ENCODE data around the gene NUP42.

The NUP42 gene

GRCh38 chr7:23161482-23161881, 20.4 kb upstream of the NUP42 start:
- Histone ChIP-seq H3K4me2 (ENCODE audit: low read depth, low read length, poor library complexity, severe bottlenecking) (no peak overlapping the region), H3K4me3 (ENCODE audit: low read length, poor library complexity, severe bottlenecking) (no peak overlapping the region), H3K27me3 (ENCODE audit: insufficient read depth, low read length, poor library complexity, severe bottlenecking) (no peaks in the 10 kb centered on the region), H3K4me1 (ENCODE audit: insufficient read depth, low read length, poor library complexity, severe bottlenecking) (no peaks in the 10 kb centered on the region), H4K20me1 (ENCODE audit: insufficient read depth, low read length, poor library complexity, severe bottlenecking) (no peaks in the 10 kb centered on the region), H3K36me3 (ENCODE audit: insufficient read depth, low read length) (no peaks in the 10 kb centered on the region), H3K9me3 (ENCODE audit: insufficient read depth, low read depth, low read length) (no peaks in the 10 kb centered on the region), H3F3A (ENCODE audit: low read depth) (no peaks in the 10 kb centered on the region), H3K9ac (ENCODE audit: low read depth, low read length, poor library complexity, severe bottlenecking) (no peak overlapping the region), H3K79me2 (ENCODE audit: insufficient read depth, low read length) (no peaks in the 10 kb centered on the region), H2AFZ (ENCODE audit: low read length) (no peak overlapping the region), H3K9me2 (replicated peaks; ENCODE audit: low read depth, low read length) (no peaks in the 10 kb centered on the region)
- TF ChIP-seq CTCF (conservative IDR thresholded peaks at IDR 0.05; ENCODE audit: low read length) (no peak), EZH2phosphoT487 (IDR thresholded peaks at IDR 0.05; ENCODE audit: borderline replicate concordance) (no peak)

- Histone ChIP-seq H3K4me3 (ENCODE audit: low read length, poor library complexity, severe bottlenecking) (no peak overlapping the region), H3K36me3 (ENCODE audit: insufficient read depth, low read length) (no peaks in the 10 kb centered on the region), H3K9me3 (ENCODE audit: insufficient read depth, low read depth, low read length) (no peaks in the 10 kb centered on the region), H4K20me1 (ENCODE audit: insufficient read depth, low read length, poor library complexity, severe bottlenecking) (no peaks in the 10 kb centered on the region), H3K79me2 (ENCODE audit: insufficient read depth, low read length) (no peaks in the 10 kb centered on the region), H3K27me3 (ENCODE audit: insufficient read depth, low read length, poor library complexity, severe bottlenecking) (no peaks in the 10 kb centered on the region), H2AFZ (ENCODE audit: low read length) (no peak overlapping the region), H3K4me2 (ENCODE audit: low read depth, low read length, poor library complexity, severe bottlenecking) (no peak overlapping the region), H3K9ac (ENCODE audit: low read depth, low read length, poor library complexity, severe bottlenecking) (no peak overlapping the region), H3K9me2 (replicated peaks; ENCODE audit: low read depth, low read length) (no peaks in the 10 kb centered on the region), H3F3A (ENCODE audit: low read depth) (no peaks in the 10 kb centered on the region), H3K4me1 (ENCODE audit: insufficient read depth, low read length, poor library complexity, severe bottlenecking) (no peaks in the 10 kb centered on the region)
- TF ChIP-seq CTCF (conservative IDR thresholded peaks at IDR 0.05; ENCODE audit: low read length) = no peak
- no peak for TF ChIP-seq EZH2phosphoT487 (IDR thresholded peaks at IDR 0.05; ENCODE audit: borderline replicate concordance)
Measured at GRCh38 chr7:23164846-23165245, 17.0 kb upstream of the NUP42 start.

GRCh38 chr7:23165316-23165715, 16.5 kb upstream of the NUP42 start:
- no peaks in the 10 kb centered on the region for H4K20me1 ChIP-seq (ENCODE audit: insufficient read depth, low read length, poor library complexity, severe bottlenecking)
- TF ChIP-seq CTCF (conservative IDR thresholded peaks at IDR 0.05; ENCODE audit: low read length) (no peak), EZH2phosphoT487 (IDR thresholded peaks at IDR 0.05; ENCODE audit: borderline replicate concordance) (no peak)
- no peaks in the 10 kb centered on the region for H3F3A ChIP-seq (ENCODE audit: low read depth)
- H3K9me3 ChIP-seq (ENCODE audit: insufficient read depth, low read depth, low read length) = no peaks in the 10 kb centered on the region
- no peaks in the 10 kb centered on the region for H3K4me1 ChIP-seq (ENCODE audit: insufficient read depth, low read length, poor library complexity, severe bottlenecking)
- no peak overlapping the region for H2AFZ ChIP-seq (ENCODE audit: low read length)
- no peaks in the 10 kb centered on the region for H3K27me3 ChIP-seq (ENCODE audit: insufficient read depth, low read length, poor library complexity, severe bottlenecking)
- no peak overlapping the region for H3K4me2 ChIP-seq (ENCODE audit: low read depth, low read length, poor library complexity, severe bottlenecking)
- no peak overlapping the region for H3K4me3 ChIP-seq (ENCODE audit: low read length, poor library complexity, severe bottlenecking)
- no peaks in the 10 kb centered on the region for H3K79me2 ChIP-seq (ENCODE audit: insufficient read depth, low read length)
- H3K9ac ChIP-seq (ENCODE audit: low read depth, low read length, poor library complexity, severe bottlenecking) = no peak overlapping the region
- H3K36me3 ChIP-seq (ENCODE audit: insufficient read depth, low read length) = no peaks in the 10 kb centered on the region
- H3K9me2 ChIP-seq (replicated peaks; ENCODE audit: low read depth, low read length) = no peaks in the 10 kb centered on the region

Data from Loucy (cell line).